ENCODE results near the gene PHLDB2. TPM values are rescaled to one million over a fixed set of nuclear protein-coding genes. Genes with fewer than 3 reads are reported as not detected.

Gene PHLDB2
- total and polyA plus RNA-seq, 2 of the 4 experiments (the other 2 are of a cell fraction): 10.6 to 28.7 TPM

- intact Hi-C loops (cut with micrococcal nuclease): loop anchor here (5.0 kb wide), 1 partner anchor 33 kb away; no protein-coding TSS in a partner anchor
- no peak for TF ChIP-seq MAZ (IDR thresholded peaks at IDR 0.05; ENCODE audit: borderline replicate concordance, low read depth, low read length)
- no peak for TF ChIP-seq USF2 (IDR thresholded peaks at IDR 0.05; ENCODE audit: low read depth, low read length)
- TF ChIP-seq SMC3 (IDR thresholded peaks at IDR 0.05; ENCODE audit: low read depth, low read length): no peak
- TF ChIP-seq, protein P1, sequence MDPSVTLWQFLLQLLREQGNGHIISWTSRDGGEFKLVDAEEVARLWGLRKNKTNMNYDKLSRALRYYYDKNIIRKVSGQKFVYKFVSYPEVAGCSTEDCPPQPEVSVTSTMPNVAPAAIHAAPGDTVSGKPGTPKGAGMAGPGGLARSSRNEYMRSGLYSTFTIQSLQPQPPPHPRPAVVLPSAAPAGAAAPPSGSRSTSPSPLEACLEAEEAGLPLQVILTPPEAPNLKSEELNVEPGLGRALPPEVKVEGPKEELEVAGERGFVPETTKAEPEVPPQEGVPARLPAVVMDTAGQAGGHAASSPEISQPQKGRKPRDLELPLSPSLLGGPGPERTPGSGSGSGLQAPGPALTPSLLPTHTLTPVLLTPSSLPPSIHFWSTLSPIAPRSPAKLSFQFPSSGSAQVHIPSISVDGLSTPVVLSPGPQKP (IDR thresholded peaks at IDR 0.05; ENCODE audit: borderline replicate concordance, low read depth, low read length): no peak
- TF ChIP-seq RAD21 (IDR thresholded peaks at IDR 0.05; ENCODE audit: low read length): no peak
- no peak for TF ChIP-seq POLR2A (IDR thresholded peaks at IDR 0.05; ENCODE audit: low read depth, low read length)
- TF ChIP-seq CEBPB (IDR thresholded peaks at IDR 0.05; ENCODE audit: low read depth, low read length): peak; percentile 99
- no peak for TF ChIP-seq MXI1 (IDR thresholded peaks at IDR 0.05; ENCODE audit: borderline replicate concordance, low read depth, low read length)
- peak; percentile 41; the same call in 1 of the 2 replicates for TF ChIP-seq MAFK (IDR thresholded peaks at IDR 0.05; ENCODE audit: low read depth, low read length)
- TF ChIP-seq FOS (IDR thresholded peaks at IDR 0.05; ENCODE audit: low read depth, low read length): peak; percentile 92
- TF ChIP-seq BHLHE40 (IDR thresholded peaks at IDR 0.05; ENCODE audit: low read depth, low read length): peak; percentile 83
- TF ChIP-seq CHD1 (IDR thresholded peaks at IDR 0.05; ENCODE audit: low read depth, low read length): peak; percentile 84; the same call in 1 of the 2 replicates
- peak; percentile 96 for TF ChIP-seq RCOR1 (IDR thresholded peaks at IDR 0.05; ENCODE audit: insufficient replicate concordance, low read length)
- no peak for TF ChIP-seq NFE2L2 (IDR thresholded peaks at IDR 0.05; ENCODE audit: low read depth, low read length)
- no peak for TF ChIP-seq RFX5 (IDR thresholded peaks at IDR 0.05; ENCODE audit: low read depth, low read length)
Observed at GRCh38 chr3:111904376-111905241, 45.5 kb downstream of the PHLDB2 start.

More at GRCh38 chr3:111904376-111905241, 45.5 kb downstream of the PHLDB2 start:
- 100% methylated on average over 1 of the region's 4 CpGs; no CpG with 5 or more reads in 1 of the 2 experiments for WGBS, 2 experiments (ENCODE audit: extremely low coverage in 2 of 2, insufficient read length in 1 of 2)
- Histone ChIP-seq H3K9me3 (ENCODE audit: control insufficient read depth, insufficient read depth, low read length) (peaks cover 2% of the 10 kb centered on the region; the same call in 1 of the 2 replicates), H3K4me2 (ENCODE audit: low read depth, low read length) (peak overlapping the region; percentile 33; the same call in 1 of the 2 replicates), H2AK9ac (replicated peaks; ENCODE audit: low read depth, low read length, poor library complexity) (no peak overlapping the region), H4K5ac (ENCODE audit: low read depth, low read length) (peak overlapping the region; percentile 79; the same call in 1 of the 2 replicates), H3K9ac (ENCODE audit: low read depth, low read length) (no peak overlapping the region), H3K27ac (ENCODE audit: insufficient read depth, low read length) (no peak overlapping the region; the same call in 1 of the 2 replicates), H3K4me3 (ENCODE audit: insufficient read depth, low read depth, low read length) (no peak overlapping the region), H2BK20ac (ENCODE audit: low read depth, low read length) (peak overlapping the region; percentile 47), H3K79me1 (ENCODE audit: low read depth in 1 of 2, low read length in 2 of 2) (peaks cover 0 to 18% of the 10 kb centered on the region in 2 experiments; a peak in 2 of 4 replicates), H2AK5ac (ENCODE audit: low read depth, low read length) (peak overlapping the region; percentile 59), H4K91ac (ENCODE audit: insufficient read depth, low read depth, low read length) (peak overlapping the region; percentile 75), H2BK15ac (ENCODE audit: low read depth, low read length) (peak overlapping the region; percentile 6; the same call in 1 of the 3 replicates), H2BK120ac (ENCODE audit: low read depth, low read length) (peak overlapping the region; percentile 74), H3K27me3 (ENCODE audit: control insufficient read depth, insufficient read depth, low read length) (no peaks in the 10 kb centered on the region), H3K23ac (ENCODE audit: low read depth, low read length) (peak overlapping the region; percentile 32; the same call in 1 of the 2 replicates), H2BK5ac (ENCODE audit: low read depth, low read length, poor library complexity, severe bottlenecking) (peak overlapping the region; percentile 74), H3K56ac (ENCODE audit: extremely low read depth, insufficient read depth, low read length) (peak overlapping the region; percentile 25; the same call in 1 of the 2 replicates), H3K4ac (ENCODE audit: low read depth, low read length) (peak overlapping the region; percentile 81), H2AFZ (replicated peaks; ENCODE audit: low read length, poor library complexity) (no peak overlapping the region), H3K14ac (replicated peaks; ENCODE audit: low read depth, low read length) (peak overlapping the region; percentile 46), H3K18ac (ENCODE audit: low read depth, low read length) (peak overlapping the region; percentile 75), H3K36me3 (ENCODE audit: control insufficient read depth, insufficient read depth, low read length) (no peaks in the 10 kb centered on the region), H4K8ac (ENCODE audit: low read depth in 2 of 2, low read length in 2 of 2) (peak overlapping the region; percentile 50 to 82; a peak in 3 of 4 replicates), H4K20me1 (ENCODE audit: insufficient read depth, low read length) (no peaks in the 10 kb centered on the region), H3K9me1 (ENCODE audit: insufficient read depth, low read length) (peaks cover 6% of the 10 kb centered on the region; the same call in 1 of the 2 replicates), H3K4me1 (ENCODE audit: control insufficient read depth, insufficient read depth, low read length) (peaks cover 12% of the 10 kb centered on the region)
- TSS peak; percentile 99 for BruUV-seq (replicated peaks)
- ATAC-seq (ENCODE audit: low read depth) (peak; percentile 70), DNase-seq (peak; percentile 92)
- ChIA-PET POLR2A (ENCODE audit: unreplicated experiment) (no interaction called here), CTCF (interaction anchor here (1.2 kb wide), 1 partner anchor 29 kb away, joined by 3 read pairs; no protein-coding TSS in a partner anchor)
- dilution Hi-C loops (cut with HindIII; ENCODE audit: low sequenced_read_pairs, unreplicated experiment): no loop called here
- in situ Hi-C loops (cut with MboI; ENCODE audit: low sequenced_read_pairs): no loop called here

All from IMR-90 (cell line).